HG02759 (cell line): ENCODE measurements around the gene GAPDH.
"Not testable (repeated sequence)": the region's sequence is repeated elsewhere in the genome, so short reads cannot be mapped to it uniquely, and the experiment has no call there.

ENCODE experiments used
- ATAC-seq: cut with Tn5 transposase; IDR thresholded peaks from one replicate; pipeline ENCODE4 v1.9.1; 2021; ENCODE audit warnings: mild to moderate bottlenecking, moderate library complexity; ENCODE audit not compliant: unreplicated experiment

The GAPDH gene

DNA sequence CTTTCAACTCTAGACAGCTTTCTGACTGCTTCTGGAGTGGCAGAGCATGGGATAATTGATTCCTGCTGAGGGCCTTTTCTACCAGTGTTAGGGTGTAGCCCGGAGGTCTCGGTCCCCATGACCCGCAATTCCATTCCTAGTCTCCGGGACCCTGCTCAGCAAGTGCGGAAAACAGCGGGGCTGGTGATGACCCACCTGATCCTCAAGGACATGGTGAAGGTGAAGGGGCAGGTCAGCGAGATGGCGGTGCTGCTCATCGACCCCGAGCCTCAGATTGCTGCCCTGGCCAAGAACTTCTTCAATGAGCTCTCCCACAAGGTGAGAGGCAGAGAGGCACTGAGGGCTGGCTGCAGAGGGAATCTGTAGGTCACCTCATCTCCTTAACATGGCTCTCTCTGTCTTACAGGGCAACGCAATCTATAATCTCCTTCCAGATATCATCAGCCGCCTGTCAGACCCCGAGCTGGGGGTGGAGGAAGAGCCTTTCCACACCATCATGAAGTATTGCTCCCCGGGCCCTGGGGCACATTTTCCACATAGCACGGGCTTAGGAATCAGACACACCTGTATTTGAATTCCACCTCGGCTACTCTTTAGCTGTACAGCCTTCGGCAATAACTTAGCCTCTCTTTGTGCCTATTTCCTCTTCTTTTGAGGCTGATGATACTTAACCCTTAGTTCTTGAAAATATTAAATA, 5.6 kb upstream of the GAPDH start:
- no peak for ATAC-seq

DNA sequence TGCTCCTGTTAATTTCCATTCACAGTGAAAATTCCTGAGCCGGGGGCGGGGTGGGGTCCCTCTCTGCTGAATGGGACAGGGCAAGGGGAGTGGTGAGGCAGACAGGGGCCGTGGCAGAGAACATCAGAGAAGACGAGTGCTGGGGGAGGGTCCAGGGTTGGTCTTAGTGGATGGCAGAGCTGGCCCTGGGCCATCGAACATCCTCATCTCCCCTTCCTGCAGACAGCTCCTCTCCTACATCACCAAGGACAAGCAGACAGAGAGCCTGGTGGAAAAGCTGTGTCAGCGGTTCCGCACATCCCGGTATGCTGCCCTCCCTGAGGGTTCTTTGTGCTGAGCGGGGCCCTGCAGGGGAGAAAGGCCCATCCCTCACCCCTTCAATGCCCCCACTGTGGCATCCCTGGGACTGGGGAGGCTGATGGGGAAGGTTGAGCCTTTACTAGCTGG, 5.0 kb upstream of the GAPDH start:
- no peak for ATAC-seq

DNA sequence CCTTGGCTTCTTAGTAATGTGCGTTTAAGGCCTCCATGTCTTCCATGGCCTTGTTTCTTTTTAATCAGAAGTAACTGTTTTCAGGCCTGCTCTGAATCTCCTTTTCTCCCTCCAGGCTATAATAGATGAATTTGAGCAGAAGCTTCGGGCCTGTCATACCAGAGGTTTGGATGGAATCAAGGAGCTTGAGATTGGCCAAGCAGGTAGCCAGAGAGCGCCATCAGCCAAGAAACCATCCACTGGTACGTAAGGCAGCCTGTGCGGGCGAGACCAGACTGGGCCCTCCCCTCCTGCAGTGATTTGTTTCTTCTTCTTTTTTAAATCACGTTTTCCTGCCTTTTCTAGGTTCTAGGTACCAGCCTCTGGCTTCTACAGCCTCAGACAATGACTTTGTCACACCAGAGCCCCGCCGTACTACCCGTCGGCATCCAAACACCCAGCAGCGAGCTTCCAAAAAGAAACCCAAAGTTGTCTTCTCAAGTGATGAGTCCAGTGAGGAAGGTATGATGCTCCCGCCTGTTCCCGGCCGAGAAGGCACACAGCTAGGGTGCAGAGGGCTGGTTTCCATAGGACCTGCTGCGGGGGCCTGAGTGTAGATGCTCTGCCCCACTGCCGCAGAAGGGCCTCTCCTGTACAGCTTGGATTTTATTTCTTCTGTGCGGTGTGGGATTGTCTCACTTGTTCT, 3.6 kb upstream of the GAPDH start:
- no peak for ATAC-seq

DNA sequence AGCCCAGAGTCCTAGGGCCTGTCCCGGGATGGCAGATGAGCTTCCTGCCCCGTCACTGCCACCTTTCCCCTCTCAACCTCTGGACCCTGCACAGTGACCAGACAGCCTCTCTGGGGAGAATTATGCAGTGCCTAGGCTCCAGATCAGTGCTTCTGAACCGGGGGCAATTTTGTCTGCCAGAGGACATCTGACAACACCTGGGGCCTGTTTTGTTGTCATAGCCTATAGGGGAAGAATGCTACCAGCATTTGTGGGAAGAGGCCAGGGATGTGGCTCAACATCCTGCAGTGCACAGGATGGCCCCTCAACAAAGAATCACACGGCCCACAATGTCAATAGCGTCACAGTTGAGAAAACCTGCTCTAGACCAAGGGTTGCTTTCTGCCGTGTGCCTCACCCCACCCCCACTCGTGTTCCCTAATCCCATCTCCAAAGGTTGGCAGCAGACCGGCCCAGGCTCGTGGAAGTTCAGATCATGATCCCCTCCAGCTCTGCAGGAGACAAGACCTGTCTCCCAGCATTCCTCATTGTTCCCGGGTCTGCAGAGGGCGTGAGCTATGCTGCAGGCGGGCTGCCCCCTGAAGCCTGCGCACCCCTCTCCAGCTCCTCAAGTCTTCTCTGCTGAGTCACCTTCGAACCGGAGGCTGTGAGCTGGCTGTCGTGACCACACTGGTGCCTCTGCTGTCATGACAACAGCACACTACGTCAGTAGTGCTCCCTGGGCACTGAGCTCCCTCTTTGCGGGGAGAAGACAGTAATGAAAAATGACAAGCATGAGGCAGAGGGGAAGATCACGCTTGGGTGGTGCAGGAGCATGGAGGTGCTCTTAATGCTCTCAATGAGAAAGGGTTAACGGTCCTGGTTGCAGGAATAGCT, 2.0 kb upstream of the GAPDH start:
- ATAC-seq = no peak

DNA sequence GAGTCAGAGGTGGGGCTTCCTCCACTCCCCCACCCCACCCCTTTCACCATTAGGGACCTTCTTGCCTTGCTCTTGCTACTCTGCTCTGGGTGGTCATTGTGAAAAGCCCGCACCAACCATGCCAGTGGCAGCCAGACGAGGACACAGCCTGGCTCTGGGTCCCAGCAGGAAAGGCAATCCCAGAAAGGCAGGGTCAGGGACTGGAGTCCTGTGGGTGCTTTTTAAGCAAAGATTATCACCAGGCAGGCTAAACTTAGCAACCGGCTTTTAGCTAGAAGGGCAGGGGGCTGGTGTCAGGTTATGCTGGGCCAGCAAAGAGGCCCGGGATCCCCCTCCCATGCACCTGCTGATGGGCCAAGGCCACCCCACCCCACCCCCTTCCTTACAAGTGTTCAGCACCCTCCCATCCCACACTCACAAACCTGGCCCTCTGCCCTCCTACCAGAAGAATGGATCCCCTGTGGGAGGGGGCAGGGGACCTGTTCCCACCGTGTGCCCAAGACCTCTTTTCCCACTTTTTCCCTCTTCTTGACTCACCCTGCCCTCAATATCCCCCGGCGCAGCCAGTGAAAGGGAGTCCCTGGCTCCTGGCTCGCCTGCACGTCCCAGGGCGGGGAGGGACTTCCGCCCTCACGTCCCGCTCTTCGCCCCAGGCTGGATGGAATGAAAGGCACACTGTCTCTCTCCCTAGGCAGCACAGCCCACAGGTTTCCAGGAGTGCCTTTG, 1.2 kb upstream of the GAPDH start:
- ATAC-seq = peak; percentile 16

DNA sequence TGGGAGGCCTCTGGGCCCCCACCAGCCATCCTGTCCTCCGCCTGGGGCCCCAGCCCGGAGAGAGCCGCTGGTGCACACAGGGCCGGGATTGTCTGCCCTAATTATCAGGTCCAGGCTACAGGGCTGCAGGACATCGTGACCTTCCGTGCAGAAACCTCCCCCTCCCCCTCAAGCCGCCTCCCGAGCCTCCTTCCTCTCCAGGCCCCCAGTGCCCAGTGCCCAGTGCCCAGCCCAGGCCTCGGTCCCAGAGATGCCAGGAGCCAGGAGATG, 729 bp upstream of the GAPDH start:
- ATAC-seq = peak; percentile 7

DNA sequence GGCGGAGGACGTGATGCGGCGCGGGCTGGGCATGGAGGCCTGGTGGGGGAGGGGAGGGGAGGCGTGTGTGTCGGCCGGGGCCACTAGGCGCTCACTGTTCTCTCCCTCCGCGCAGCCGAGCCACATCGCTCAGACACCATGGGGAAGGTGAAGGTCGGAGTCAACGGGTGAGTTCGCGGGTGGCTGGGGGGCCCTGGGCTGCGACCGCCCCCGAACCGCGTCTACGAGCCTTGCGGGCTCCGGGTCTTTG, 303 bp downstream of the GAPDH start:
- no peak for ATAC-seq

DNA sequence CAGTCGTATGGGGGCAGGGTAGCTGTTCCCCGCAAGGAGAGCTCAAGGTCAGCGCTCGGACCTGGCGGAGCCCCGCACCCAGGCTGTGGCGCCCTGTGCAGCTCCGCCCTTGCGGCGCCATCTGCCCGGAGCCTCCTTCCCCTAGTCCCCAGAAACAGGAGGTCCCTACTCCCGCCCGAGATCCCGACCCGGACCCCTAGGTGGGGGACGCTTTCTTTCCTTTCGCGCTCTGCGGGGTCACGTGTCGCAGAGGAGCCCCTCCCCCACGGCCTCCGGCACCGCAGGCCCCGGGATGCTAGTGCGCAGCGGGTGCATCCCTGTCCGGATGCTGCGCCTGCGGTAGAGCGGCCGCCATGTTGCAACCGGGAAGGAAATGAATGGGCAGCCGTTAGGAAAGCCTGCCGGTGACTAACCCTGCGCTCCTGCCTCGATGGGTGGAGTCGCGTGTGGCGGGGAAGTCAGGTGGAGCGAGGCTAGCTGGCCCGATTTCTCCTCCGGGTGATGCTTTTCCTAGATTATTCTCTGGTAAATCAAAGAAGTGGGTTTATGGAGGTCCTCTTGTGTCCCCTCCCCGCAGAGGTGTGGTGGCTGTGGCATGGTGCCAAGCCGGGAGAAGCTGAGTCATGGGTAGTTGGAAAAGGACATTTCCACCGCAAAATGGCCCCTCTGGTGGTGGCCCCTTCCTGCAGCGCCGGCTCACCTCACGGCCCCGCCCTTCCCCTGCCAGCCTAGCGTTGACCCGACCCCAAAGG, 804 bp downstream of the GAPDH start:
- peak; percentile 4 for ATAC-seq

DNA sequence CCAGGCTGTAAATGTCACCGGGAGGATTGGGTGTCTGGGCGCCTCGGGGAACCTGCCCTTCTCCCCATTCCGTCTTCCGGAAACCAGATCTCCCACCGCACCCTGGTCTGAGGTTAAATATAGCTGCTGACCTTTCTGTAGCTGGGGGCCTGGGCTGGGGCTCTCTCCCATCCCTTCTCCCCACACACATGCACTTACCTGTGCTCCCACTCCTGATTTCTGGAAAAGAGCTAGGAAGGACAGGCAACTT, 1.3 kb downstream of the GAPDH start:
- ATAC-seq = no peak

DNA sequence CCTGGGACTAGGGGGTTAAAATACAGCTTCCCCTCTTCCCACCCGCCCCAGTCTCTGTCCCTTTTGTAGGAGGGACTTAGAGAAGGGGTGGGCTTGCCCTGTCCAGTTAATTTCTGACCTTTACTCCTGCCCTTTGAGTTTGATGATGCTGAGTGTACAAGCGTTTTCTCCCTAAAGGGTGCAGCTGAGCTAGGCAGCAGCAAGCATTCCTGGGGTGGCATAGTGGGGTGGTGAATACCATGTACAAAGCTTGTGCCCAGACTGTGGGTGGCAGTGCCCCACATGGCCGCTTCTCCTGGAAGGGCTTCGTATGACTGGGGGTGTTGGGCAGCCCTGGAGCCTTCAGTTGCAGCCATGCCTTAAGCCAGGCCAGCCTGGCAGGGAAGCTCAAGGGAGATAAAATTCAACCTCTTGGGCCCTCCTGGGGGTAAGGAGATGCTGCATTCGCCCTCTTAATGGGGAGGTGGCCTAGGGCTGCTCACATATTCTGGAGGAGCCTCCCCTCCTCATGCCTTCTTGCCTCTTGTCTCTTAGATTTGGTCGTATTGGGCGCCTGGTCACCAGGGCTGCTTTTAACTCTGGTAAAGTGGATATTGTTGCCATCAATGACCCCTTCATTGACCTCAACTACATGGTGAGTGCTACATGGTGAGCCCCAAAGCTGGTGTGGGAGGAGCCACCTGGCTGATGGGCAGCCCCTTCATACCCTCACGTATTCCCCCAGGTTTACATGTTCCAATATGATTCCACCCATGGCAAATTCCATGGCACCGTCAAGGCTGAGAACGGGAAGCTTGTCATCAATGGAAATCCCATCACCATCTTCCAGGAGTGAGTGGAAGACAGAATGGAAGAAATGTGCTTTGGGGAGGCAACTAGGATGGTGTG, 1.9 kb downstream of the GAPDH start:
- ATAC-seq = no peak

DNA sequence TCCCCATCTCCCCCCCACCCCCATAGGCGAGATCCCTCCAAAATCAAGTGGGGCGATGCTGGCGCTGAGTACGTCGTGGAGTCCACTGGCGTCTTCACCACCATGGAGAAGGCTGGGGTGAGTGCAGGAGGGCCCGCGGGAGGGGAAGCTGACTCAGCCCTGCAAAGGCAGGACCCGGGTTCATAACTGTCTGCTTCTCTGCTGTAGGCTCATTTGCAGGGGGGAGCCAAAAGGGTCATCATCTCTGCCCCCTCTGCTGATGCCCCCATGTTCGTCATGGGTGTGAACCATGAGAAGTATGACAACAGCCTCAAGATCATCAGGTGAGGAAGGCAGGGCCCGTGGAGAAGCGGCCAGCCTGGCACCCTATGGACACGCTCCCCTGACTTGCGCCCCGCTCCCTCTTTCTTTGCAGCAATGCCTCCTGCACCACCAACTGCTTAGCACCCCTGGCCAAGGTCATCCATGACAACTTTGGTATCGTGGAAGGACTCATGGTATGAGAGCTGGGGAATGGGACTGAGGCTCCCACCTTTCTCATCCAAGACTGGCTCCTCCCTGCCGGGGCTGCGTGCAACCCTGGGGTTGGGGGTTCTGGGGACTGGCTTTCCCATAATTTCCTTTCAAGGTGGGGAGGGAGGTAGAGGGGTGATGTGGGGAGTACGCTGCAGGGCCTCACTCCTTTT, 2.7 kb downstream of the GAPDH start:
- ATAC-seq = no peak

DNA sequence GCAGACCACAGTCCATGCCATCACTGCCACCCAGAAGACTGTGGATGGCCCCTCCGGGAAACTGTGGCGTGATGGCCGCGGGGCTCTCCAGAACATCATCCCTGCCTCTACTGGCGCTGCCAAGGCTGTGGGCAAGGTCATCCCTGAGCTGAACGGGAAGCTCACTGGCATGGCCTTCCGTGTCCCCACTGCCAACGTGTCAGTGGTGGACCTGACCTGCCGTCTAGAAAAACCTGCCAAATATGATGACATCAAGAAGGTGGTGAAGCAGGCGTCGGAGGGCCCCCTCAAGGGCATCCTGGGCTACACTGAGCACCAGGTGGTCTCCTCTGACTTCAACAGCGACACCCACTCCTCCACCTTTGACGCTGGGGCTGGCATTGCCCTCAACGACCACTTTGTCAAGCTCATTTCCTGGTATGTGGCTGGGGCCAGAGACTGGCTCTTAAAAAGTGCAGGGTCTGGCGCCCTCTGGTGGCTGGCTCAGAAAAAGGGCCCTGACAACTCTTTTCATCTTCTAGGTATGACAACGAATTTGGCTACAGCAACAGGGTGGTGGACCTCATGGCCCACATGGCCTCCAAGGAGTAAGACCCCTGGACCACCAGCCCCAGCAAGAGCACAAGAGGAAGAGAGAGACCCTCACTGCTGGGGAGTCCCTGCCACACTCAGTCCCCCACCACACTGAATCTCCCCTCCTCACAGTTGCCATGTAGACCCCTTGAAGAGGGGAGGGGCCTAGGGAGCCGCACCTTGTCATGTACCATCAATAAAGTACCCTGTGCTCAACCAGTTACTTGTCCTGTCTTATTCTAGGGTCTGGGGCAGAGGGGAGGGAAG, 3.5 kb downstream of the GAPDH start:
- ATAC-seq = not testable (repeated sequence)

DNA sequence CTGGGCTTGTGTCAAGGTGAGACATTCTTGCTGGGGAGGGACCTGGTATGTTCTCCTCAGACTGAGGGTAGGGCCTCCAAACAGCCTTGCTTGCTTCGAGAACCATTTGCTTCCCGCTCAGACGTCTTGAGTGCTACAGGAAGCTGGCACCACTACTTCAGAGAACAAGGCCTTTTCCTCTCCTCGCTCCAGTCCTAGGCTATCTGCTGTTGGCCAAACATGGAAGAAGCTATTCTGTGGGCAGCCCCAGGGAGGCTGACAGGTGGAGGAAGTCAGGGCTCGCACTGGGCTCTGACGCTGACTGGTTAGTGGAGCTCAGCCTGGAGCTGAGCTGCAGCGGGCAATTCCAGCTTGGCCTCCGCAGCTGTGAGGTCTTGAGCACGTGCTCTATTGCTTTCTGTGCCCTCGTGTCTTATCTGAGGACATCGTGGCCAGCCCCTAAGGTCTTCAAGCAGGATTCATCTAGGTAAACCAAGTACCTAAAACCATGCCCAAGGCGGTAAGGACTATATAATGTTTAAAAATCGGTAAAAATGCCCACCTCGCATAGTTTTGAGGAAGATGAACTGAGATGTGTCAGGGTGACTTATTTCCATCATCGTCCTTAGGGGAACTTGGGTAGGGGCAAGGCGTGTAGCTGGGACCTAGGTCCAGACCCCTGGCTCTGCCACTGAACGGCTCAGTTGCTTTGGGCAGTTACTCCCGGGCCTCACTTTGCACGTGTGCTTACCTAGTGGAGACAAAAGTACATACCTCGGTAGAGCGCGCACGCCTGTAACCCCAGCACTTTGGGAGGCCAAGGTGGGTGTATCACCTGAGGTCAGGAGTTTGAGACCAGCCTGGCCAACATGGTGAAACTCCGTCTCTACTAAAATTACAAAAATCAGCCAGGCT, 4.3 kb downstream of the GAPDH start:
- no peak for ATAC-seq

DNA sequence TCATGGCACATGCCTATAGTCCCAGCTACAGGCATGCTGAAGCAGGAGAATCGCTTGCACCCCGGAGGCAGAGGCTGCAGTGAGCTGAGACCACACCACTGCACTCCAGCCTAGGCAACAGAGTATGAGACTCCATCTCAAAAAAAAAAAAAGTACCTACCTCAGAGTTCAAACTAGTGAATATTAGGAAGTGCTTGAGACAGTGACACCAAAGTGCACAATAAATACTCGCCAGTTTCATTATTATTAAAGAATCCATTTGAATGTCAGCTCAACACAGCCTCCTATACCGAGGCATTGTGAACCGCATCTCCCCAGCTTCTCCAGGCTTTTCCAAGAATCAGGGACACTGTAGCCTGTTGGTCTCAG, 5.0 kb downstream of the GAPDH start:
- no peak for ATAC-seq

DNA sequence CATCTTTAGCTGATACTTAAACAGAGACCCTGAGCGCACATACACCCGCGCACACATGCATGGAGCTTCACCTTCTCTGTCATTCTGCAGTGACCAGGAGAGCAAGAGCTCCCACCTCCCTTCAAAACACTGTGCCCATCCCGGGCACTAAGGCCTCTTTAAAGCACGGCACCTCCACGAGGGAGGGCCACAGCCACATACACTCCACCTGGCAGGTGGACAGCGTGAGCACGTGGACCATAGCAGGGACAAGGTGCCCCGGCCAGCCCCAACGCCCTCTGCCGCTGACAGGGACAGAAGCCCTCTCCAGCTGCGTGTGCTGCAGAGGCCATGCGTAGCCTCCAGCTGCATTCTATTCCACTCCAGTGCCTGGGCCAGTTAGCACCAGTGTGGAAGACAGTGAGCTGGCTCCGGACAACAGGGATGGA, 5.4 kb downstream of the GAPDH start:
- ATAC-seq = no peak

DNA sequence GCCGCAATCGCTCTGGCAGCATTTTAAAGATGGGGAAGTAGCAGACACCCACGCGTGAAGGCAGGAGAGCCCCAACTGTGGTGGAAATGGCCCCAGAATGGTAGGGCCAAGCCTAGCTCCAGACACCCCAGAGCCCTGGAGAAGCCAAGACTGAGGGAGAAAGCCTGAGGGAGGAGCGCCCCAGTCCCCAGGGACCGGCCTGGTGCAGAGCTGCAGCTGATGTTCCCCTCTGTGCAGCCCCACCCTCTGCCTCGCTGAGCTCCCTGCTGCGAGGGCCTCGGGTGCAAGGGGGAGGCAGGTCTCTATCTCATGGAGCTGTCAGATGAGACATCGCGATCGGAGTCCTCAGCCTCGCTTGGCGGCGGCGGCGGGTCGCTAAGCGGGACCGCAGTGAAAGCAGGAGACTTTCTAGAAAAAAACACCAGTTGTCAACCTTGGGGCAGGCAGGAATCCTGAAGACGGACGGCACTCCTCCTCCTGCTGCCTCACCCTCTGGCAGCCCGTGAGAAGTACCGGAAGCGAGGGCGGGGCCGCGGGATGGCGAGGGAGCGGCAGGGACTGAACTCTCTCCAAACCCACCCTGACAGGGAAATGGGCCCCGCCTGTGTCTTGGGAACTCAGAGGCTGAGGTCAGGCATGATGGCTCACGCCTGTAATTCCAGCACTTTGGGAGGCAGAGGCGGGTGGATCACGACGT, 6.0 kb downstream of the GAPDH start:
- no peak for ATAC-seq
